GM21825 (cell line): ENCODE measurements around the gene ALOX5AP.

ENCODE experiments used
- ATAC-seq: cut with Tn5 transposase; IDR thresholded peaks from one replicate; pipeline ENCODE4 v1.9.1; 2021; ENCODE audit warnings: mild to moderate bottlenecking, moderate library complexity; ENCODE audit not compliant: unreplicated experiment

Gene ALOX5AP

GRCh38 chr13:30735025-30735871 is at the start of gene ALOX5AP:
TSS of gene ALOX5AP (plus strand) at chr13:30735543. CDS start at chr13:30735606, 63 bp downstream.
- peak; percentile 63 for ATAC-seq

- no peak for ATAC-seq
Observed at GRCh38 chr13:30685987-30686386, 49.4 kb upstream of the ALOX5AP start.

DNA sequence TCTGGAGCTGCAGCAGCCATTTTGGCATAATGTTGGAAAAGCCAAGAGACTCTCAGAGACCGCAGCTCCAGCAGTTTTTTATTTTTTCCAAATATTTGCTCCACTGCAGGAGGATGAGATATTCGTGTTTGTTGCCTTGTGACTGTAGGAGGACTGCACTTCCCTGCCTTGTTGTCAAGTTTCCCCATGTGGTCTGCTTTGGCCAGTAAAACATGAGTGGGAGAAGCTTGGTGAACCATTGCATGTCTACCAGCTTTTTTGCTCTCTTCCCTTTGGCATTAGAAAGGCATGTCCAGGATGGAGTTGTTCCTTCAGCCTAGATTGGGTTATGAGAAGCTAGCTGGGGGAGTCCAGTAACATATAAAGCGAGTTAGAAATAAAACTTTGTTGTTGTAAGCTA is 47.7 kb upstream of the ALOX5AP start:
- no peak for ATAC-seq

DNA sequence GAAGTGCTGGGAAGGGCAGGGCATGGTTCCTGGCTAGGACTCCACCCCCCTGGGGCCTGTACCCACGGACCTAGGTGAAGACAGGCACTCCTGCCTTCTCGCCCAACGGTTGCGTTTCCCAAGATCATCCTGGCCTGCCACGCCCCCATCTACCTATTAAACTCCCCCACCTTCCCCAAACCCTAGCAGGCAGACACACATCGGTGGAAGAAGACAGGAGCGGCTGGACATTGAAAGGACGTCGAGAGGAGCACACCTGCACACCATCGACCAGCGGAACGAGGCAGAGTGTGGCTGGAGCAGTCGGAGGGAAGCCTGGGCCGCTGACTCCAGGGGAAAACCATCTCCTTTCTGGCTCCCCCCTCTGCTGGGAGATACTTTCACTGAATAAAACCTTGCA is 45.6 kb upstream of the ALOX5AP start:
- no peak for ATAC-seq

- ATAC-seq: no peak
Observed at GRCh38 chr13:30690282-30691188, 44.8 kb upstream of the ALOX5AP start.

DNA sequence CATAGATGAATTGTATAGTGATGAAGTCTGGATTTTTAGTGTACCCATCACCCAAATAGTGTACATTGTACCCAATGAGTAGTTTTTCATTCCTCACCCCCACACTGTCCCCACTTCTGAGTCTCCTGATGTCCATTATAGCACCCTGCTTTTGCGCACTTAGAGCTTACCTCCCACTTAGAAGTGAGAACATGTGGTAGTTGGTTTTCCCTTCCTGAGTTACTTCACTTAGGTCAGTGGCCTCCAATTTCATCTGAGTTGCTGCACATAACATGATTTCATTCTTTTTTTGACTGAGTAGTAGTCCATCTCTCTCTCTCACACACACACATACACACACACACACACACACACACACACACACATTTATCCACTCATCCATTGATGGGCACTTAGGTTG is 43.2 kb upstream of the ALOX5AP start:
- ATAC-seq: no peak

DNA sequence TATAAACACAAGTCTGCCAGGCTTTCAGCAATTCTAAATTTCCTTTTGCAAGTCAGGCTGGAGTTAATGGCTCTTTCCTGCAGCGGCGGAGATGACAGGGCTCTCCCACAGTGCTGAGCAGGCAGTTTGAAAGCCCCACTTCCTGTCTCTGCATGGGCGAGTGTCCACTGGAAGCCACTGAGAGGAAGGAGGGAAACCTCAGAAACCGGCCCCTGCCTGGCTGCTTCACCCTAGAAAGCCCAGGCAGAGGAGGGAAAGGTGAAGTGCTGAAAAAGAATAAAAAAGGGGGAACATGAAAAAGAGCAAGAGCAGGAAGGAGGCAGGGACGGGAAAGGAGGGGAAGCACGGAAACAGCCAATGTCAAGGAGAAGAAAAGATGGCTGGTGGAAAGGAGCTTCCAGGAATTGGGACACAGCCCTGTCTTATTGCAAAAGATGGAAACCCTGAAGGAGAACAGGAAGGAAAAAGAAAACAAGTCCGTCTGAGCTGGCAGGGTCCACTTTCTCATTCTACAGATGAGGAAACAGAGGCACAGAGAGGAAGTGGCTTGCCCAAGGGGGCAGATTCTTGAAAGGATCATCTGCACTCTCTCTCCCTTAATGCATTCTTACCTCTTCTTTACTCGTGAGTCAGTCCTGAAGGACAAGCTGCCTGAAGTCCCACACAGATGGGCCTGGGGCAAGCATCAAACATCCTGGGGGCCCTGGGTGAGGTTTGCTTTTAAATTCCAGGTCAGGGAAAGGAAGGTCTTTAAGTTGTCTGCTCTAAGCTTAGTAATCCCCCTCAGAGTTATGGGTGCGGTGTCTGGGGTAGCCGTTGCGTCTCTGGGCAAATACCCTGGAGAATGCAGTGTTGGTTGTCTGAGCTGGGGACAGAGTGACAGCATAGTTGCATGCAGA is 38.8 kb upstream of the ALOX5AP start:
- peak; percentile 49 for ATAC-seq

DNA sequence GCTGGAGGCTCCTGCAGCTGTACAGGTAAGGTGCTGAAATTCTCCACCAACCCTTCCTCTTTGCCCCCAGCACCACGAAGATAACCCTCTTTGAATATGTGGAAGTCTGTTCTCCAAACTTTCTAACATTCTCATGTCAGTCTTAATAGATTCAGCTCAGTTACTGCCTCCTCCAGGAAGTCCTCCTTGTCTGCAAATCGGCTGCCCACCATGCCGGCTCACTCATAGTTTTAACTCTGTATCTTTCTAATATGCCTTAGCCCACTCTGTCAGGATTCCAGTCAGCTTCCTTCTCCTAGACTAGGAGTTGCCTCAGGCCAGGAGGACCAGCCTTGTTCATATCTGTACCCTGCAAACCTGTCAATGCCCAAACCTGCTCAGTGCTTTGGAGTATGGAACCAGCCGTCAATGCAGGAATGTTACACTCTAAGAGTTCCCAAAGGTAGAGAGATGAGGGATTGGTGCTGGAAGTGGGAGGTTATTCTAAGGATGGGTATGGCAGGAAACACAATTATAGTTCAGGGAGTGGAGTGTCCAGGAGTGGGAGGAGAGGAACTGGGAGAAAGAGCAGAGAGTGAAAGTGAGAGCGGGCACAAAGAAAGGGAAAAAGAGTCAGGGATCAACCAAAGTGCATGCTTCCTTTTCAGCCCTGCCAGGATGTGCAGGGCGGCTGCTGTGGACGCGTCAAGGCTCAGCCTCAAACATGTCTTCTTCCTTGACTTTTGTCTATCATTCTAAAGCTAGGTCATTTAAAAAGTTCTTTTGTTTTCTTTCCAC is 38.0 kb upstream of the ALOX5AP start:
- ATAC-seq: no peak

GRCh38 chr13:30697996-30698401 is 37.3 kb upstream of the ALOX5AP start:
- no peak for ATAC-seq

- no peak for ATAC-seq
Observed at GRCh38 chr13:30698488-30699005, 36.8 kb upstream of the ALOX5AP start.

GRCh38 chr13:30700364-30700763 is 35.0 kb upstream of the ALOX5AP start:
- ATAC-seq: no peak

DNA sequence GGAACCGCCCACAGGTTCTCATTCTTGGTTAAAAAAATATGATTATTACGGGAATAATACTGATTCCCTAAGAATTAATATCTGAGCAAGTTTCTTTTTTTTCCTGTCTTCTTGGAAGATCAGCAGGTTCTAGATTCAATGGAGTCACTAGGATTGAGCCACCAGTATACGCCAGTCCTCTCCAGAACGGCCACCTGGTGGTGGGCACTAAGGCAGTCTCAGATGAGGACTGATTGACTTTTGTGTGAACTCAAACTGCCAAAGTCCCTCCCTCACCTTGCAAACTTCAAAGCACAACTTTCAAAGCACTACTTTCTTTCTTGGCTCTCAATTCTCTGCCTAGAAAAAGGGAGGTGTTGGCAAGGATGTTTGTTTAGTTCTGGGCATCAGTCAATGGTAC is 33.3 kb upstream of the ALOX5AP start:
- no peak for ATAC-seq

DNA sequence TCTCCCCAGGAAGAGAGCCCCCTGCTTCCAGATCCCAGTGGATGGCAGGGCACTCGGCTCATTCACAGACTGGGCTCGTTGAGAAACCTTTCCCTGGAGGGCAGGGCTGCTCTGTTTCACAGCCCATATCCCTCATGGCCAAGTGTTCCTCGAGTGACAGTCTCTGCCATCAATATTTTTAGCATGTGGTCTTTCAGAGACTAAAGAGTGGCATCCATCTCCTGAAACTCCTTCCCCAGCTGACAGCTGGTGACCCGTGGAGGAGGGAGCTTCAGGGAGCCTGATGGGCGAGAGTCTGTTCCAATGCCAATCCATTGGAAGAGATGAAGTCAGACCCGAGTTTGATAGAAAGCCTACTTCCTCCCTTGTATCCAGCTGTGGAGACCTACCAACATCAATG is 30.7 kb upstream of the ALOX5AP start:
- no peak for ATAC-seq

GRCh38 chr13:30705680-30706079 is 29.7 kb upstream of the ALOX5AP start:
- no peak for ATAC-seq

GRCh38 chr13:30708541-30708940 is 26.8 kb upstream of the ALOX5AP start:
- no peak for ATAC-seq

DNA sequence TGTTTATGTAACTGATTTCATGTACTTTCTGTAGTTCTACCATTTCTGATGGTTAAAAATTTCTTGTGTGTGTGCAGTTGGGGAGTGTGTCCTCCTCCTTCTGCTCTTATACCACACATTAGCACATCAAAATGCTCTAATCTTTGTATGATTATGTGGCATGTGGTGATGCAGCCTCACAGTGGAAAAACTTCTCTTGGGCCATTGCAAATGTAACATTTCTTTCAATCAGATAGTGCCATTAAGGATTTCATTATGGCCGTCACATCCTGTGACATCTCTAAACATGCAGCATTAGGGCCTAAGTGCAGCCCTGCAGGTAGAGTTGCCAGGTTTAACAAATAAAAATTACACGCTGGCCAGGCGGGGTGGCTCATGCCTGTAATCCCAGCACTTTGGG is 24.9 kb upstream of the ALOX5AP start:
- ATAC-seq: no peak

DNA sequence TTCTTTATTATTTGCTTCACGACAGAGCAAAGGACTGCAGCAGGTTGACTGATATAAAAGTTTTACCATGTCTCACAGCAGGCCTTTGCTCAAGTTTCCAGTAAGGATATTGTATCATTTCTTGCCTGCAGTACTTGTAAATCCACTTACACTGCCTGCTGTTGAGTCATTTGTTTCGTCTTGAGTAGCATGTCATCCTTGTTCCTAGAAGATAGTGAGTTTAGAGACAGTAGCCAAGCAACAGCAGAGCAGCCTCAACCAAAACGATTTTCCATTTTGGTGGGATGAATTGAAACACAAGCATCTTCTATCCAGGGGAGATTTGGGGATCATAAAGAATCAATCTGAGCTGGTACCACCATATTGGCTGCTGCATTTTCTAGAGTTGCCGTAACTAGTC is 24.0 kb upstream of the ALOX5AP start:
- ATAC-seq: no peak

- no peak for ATAC-seq
Observed at GRCh38 chr13:30711837-30712236, 23.5 kb upstream of the ALOX5AP start.

- ATAC-seq: no peak
Observed at GRCh38 chr13:30712536-30713532, 22.5 kb upstream of the ALOX5AP start.
